ENCODE results near the gene ALDH5A1. TPM values are rescaled to one million over a fixed set of nuclear protein-coding genes. Genes with fewer than 3 reads are reported as not detected.

ALDH5A1 gene
- total RNA-seq, 1 donor from 2014 or later, result 0.53 TPM

GRCh38 chr6:24460966-24461365 is 33.8 kb upstream of the ALDH5A1 start:
- FAIRE-seq (no peak), DNase-seq (ENCODE audit: low read depth) (no peak)
- TF ChIP-seq CTCF (IDR thresholded peaks at IDR 0.05; ENCODE audit: insufficient read depth, low read length, severe bottlenecking), result no peak

GRCh38 chr6:24464253-24465038 is 30.3 kb upstream of the ALDH5A1 start:
- no peak overlapping the region for H3K4me3 ChIP-seq (ENCODE audit: low read depth, low read length)
- no peak for DNase-seq (ENCODE audit: low read depth)
- no peak for TF ChIP-seq CTCF (IDR thresholded peaks at IDR 0.05; ENCODE audit: insufficient read depth, low read length, severe bottlenecking)
- FAIRE-seq, result no peak
- no peaks in the 10 kb centered on the region for H3K36me3 ChIP-seq (ENCODE audit: control insufficient read depth, insufficient read depth, low read length)
- peaks cover 3% of the 10 kb centered on the region for H3K27me3 ChIP-seq (ENCODE audit: control insufficient read depth, insufficient read depth, low read length)

More at GRCh38 chr6:24460966-24461365, 33.8 kb upstream of the ALDH5A1 start:
- Histone ChIP-seq H3K4me3 (ENCODE audit: low read depth, low read length) (no peak overlapping the region), H3K27me3 (ENCODE audit: control insufficient read depth, insufficient read depth, low read length) (peaks cover 3% of the 10 kb centered on the region), H3K36me3 (ENCODE audit: control insufficient read depth, insufficient read depth, low read length) (no peaks in the 10 kb centered on the region)

GRCh38 chr6:24469811-24470210 is 25.0 kb upstream of the ALDH5A1 start:
- Histone ChIP-seq H3K4me3 (ENCODE audit: low read depth, low read length) (no peak overlapping the region), H3K36me3 (ENCODE audit: control insufficient read depth, insufficient read depth, low read length) (no peaks in the 10 kb centered on the region), H3K27me3 (ENCODE audit: control insufficient read depth, insufficient read depth, low read length) (no peaks in the 10 kb centered on the region)
- FAIRE-seq, result no peak
- no peak for TF ChIP-seq CTCF (IDR thresholded peaks at IDR 0.05; ENCODE audit: insufficient read depth, low read length, severe bottlenecking)
- no peak for DNase-seq (ENCODE audit: low read depth)

GRCh38 chr6:24472181-24472580 is 22.6 kb upstream of the ALDH5A1 start:
- no peaks in the 10 kb centered on the region for H3K27me3 ChIP-seq (ENCODE audit: control insufficient read depth, insufficient read depth, low read length)
- TF ChIP-seq CTCF (IDR thresholded peaks at IDR 0.05; ENCODE audit: insufficient read depth, low read length, severe bottlenecking), result no peak

GRCh38 chr6:24476631-24477030 is 18.1 kb upstream of the ALDH5A1 start:
- no peaks in the 10 kb centered on the region for H3K27me3 ChIP-seq (ENCODE audit: control insufficient read depth, insufficient read depth, low read length)
- no peaks in the 10 kb centered on the region for H3K36me3 ChIP-seq (ENCODE audit: control insufficient read depth, insufficient read depth, low read length)
- TF ChIP-seq CTCF (IDR thresholded peaks at IDR 0.05; ENCODE audit: insufficient read depth, low read length, severe bottlenecking), result no peak
- DNase-seq (ENCODE audit: low read depth), result no peak
- no peak for FAIRE-seq
- no peak overlapping the region for H3K4me3 ChIP-seq (ENCODE audit: low read depth, low read length)

More at GRCh38 chr6:24472181-24472580, 22.6 kb upstream of the ALDH5A1 start:
- no peak overlapping the region for H3K4me3 ChIP-seq (ENCODE audit: low read depth, low read length)
- FAIRE-seq (no peak), DNase-seq (ENCODE audit: low read depth) (peak; percentile 29)
- no peaks in the 10 kb centered on the region for H3K36me3 ChIP-seq (ENCODE audit: control insufficient read depth, insufficient read depth, low read length)

GRCh38 chr6:24477070-24477469 is 17.7 kb upstream of the ALDH5A1 start:
- Histone ChIP-seq H3K4me3 (ENCODE audit: low read depth, low read length) (no peak overlapping the region), H3K27me3 (ENCODE audit: control insufficient read depth, insufficient read depth, low read length) (no peaks in the 10 kb centered on the region), H3K36me3 (ENCODE audit: control insufficient read depth, insufficient read depth, low read length) (no peaks in the 10 kb centered on the region)
- DNase-seq (ENCODE audit: low read depth) (no peak), FAIRE-seq (no peak)
- no peak for TF ChIP-seq CTCF (IDR thresholded peaks at IDR 0.05; ENCODE audit: insufficient read depth, low read length, severe bottlenecking)

Measured in bronchial epithelial cell (primary cell).